H9 (cell line): ENCODE data around the gene SPTAN1. TPM values are rescaled to one million over a fixed set of nuclear protein-coding genes. Genes with fewer than 3 reads are reported as not detected.

Experiments
- DNase-seq: peaks from one replicate; pipeline ENCODE4 v3.0.0-alpha.2; 2017
- H2AFZ ChIP-seq: one replicate; pipeline ENCODE4 v1.6.1; 2013; ENCODE audit warnings: mild to moderate bottlenecking, low read length, control low read depth, moderate library complexity
- H2AK5ac ChIP-seq: 2 replicates; pipeline ENCODE4 v1.6.1; 2013; ENCODE audit warnings: low read length, control low read depth, mixed read lengths; ENCODE audit not compliant: insufficient read length
- H2BK120ac ChIP-seq: one replicate; pipeline ENCODE4 v1.6.1; 2013; ENCODE audit warnings: low read depth, mild to moderate bottlenecking, low read length, control low read depth, inconsistent platforms; ENCODE audit not compliant: poor library complexity, severe bottlenecking
- H2BK12ac ChIP-seq: 2 replicates; pipeline ENCODE4 v1.6.1; 2013; ENCODE audit warnings: low read length, control low read depth, mixed read lengths, low read depth; ENCODE audit not compliant: insufficient read length
- H2BK15ac ChIP-seq: 2 replicates; pipeline ENCODE4 v1.6.1; 2013; ENCODE audit warnings: low read depth, low read length, control low read depth
- H2BK20ac ChIP-seq: one replicate; pipeline ENCODE4 v1.6.1; 2013; ENCODE audit warnings: low read depth, mild to moderate bottlenecking, low read length, control low read depth, inconsistent platforms; ENCODE audit not compliant: poor library complexity, severe bottlenecking
- H2BK5ac ChIP-seq: 2 replicates; pipeline ENCODE4 v1.6.1; 2013; ENCODE audit warnings: low read length, control low read depth, mixed read lengths; ENCODE audit not compliant: insufficient read length
- H3K14ac ChIP-seq: 2 replicates; pipeline ENCODE4 v1.6.1; 2013; ENCODE audit warnings: low read length, control low read depth; ENCODE audit not compliant: insufficient read depth
- H3K18ac ChIP-seq: 2 replicates; pipeline ENCODE4 v1.6.1; 2013; ENCODE audit warnings: low read depth, mild to moderate bottlenecking, mixed read lengths, low read length, control low read depth; ENCODE audit not compliant: insufficient read length
- H3K23ac ChIP-seq: 2 replicates; pipeline ENCODE4 v1.6.1; 2013; ENCODE audit warnings: low read length, control low read depth, mixed read lengths, low read depth; ENCODE audit not compliant: insufficient read length
- H3K23me2 ChIP-seq: 2 replicates; pipeline ENCODE4 v1.6.1; 2013; ENCODE audit warnings: low read depth, mild to moderate bottlenecking, mixed read lengths, low read length, control low read depth; ENCODE audit not compliant: insufficient read length, poor library complexity, severe bottlenecking
- H3K27ac ChIP-seq: 2 replicates; pipeline ENCODE4 v1.5.1; 2013; ENCODE audit warnings: low read length, control low read depth, mixed read lengths, low read depth; ENCODE audit not compliant: insufficient read length
- H3K27me3 ChIP-seq: 2 replicates; pipeline ENCODE4 v1.6.1; 2013; ENCODE audit warnings: low read length, control low read depth, inconsistent platforms; ENCODE audit not compliant: insufficient read depth
- H3K4ac ChIP-seq: 2 replicates; pipeline ENCODE4 v1.6.1; 2013; ENCODE audit warnings: low read depth, mild to moderate bottlenecking, control low read depth, inconsistent platforms, low read length, moderate library complexity
- H3K4me1 ChIP-seq: 2 replicates; pipeline ENCODE4 v1.6.1; 2013; ENCODE audit warnings: low read length, control low read depth, inconsistent platforms; ENCODE audit not compliant: insufficient read depth
- H3K4me2 ChIP-seq: 2 replicates; pipeline ENCODE4 v1.6.1; 2013; ENCODE audit warnings: low read length, control low read depth, mixed read lengths; ENCODE audit not compliant: insufficient read length, insufficient read depth
- H3K56ac ChIP-seq: 2 replicates; pipeline ENCODE4 v1.6.1; 2013; ENCODE audit warnings: low read depth, mild to moderate bottlenecking, mixed read lengths, low read length, control low read depth; ENCODE audit not compliant: insufficient read length
- H3K79me1 ChIP-seq: 2 replicates; pipeline ENCODE4 v1.6.1; 2013; ENCODE audit warnings: low read depth, mild to moderate bottlenecking, moderate library complexity, low read length, control low read depth, inconsistent platforms; ENCODE audit not compliant: insufficient read depth, poor library complexity, severe bottlenecking
- H3K79me2 ChIP-seq: 2 replicates; pipeline ENCODE4 v1.6.1; 2013; ENCODE audit warnings: low read length, control low read depth, inconsistent platforms; ENCODE audit not compliant: insufficient read depth
- H3K9ac ChIP-seq: 2 replicates; pipeline ENCODE4 v1.6.1; 2013; ENCODE audit warnings: low read length, control low read depth, mixed read lengths; ENCODE audit not compliant: insufficient read length; ENCODE audit errors: extremely low read depth
- H3K9me3 ChIP-seq: one replicate; pipeline ENCODE4 v1.6.1; 2013; ENCODE audit warnings: low read depth, low read length, inconsistent platforms; ENCODE audit not compliant: control insufficient read depth
- H3T11ph ChIP-seq: one replicate; pipeline ENCODE4 v1.6.1; 2013; ENCODE audit warnings: mild to moderate bottlenecking, low read length, control low read depth, inconsistent platforms
- H4K20me1 ChIP-seq: one replicate; pipeline ENCODE4 v1.6.1; 2013; ENCODE audit not compliant: control insufficient read depth, insufficient read length, insufficient read depth
- H4K5ac ChIP-seq: 2 replicates; pipeline ENCODE4 v1.6.1; 2013; ENCODE audit warnings: low read depth, mild to moderate bottlenecking, mixed read lengths, low read length, control low read depth; ENCODE audit not compliant: insufficient read length
- H4K8ac ChIP-seq: replicated peaks from 2 replicates; pipeline ENCODE4 v1.6.1; 2013; ENCODE audit warnings: low read length, control low read depth, mixed read lengths, low read depth; ENCODE audit not compliant: insufficient read length
- H4K91ac ChIP-seq: 2 replicates; pipeline ENCODE4 v1.6.1; 2013; ENCODE audit warnings: low read depth, mild to moderate bottlenecking, moderate library complexity, mixed read lengths, low read length, control low read depth; ENCODE audit not compliant: insufficient read length
- H3K27ac Mint-ChIP-seq, 3 experiments: 2 replicates in 2 of 3; 3 replicates in 1 of 3; pipeline ENCODE4 v1.8.0; 2020 to 2021; ENCODE audit warnings: mixed read lengths in 3 of 3, mild to moderate bottlenecking in 1 of 3, moderate library complexity in 1 of 3
- H3K27me3 Mint-ChIP-seq: 2 replicates; pipeline ENCODE4 v1.8.0; 2021; ENCODE audit warnings: low read depth, mild to moderate bottlenecking, moderate library complexity, mixed read lengths
- H3K36me3 Mint-ChIP-seq, 3 experiments: 2 replicates in 2 of 3; 3 replicates in 1 of 3; pipeline ENCODE4 v1.8.0; 2020 to 2021; ENCODE audit warnings: low read depth in 3 of 3, mixed read lengths in 3 of 3; ENCODE audit not compliant: insufficient read depth in 1 of 3
- H3K4me1 Mint-ChIP-seq, 2 experiments: 2 replicates each; pipeline ENCODE4 v1.8.0; 2020; ENCODE audit warnings: mixed read lengths in 2 of 2
- H3K4me3 Mint-ChIP-seq, 2 experiments: 2 replicates in 1 of 2; 3 replicates in 1 of 2; pipeline ENCODE4 v1.8.0; 2020 to 2021; ENCODE audit warnings: mild to moderate bottlenecking in 2 of 2, mixed read lengths in 2 of 2, moderate library complexity in 1 of 2
- H3K9me3 Mint-ChIP-seq, 2 experiments: 2 replicates in 1 of 2; 3 replicates in 1 of 2; pipeline ENCODE4 v1.8.0; 2020; ENCODE audit warnings: mild to moderate bottlenecking in 2 of 2, mixed read lengths in 2 of 2, moderate library complexity in 1 of 2
- WGBS: extraction: QIAGEN DNeasy Blood & Tissue Kit; methylation state at CpG from one replicate; pipeline ENCODE4 v1.1.7; 2013; ENCODE audit warnings: missing lambda C conversion rate, low lambda C conversion rate, mixed read lengths; ENCODE audit not compliant: insufficient read length; ENCODE audit errors: extremely low coverage; 5-methylcytosine and 5-hydroxymethylcytosine counted together
- total RNA-seq: library from RNA; stranded (reverse); gene quantifications from 2 replicates; pipeline ENCODE4 v1.2.1, GENCODE V29; 2021
- TF ChIP-seq, protein P1 (sequence below): fragments of 200-600 bp; sonication (generic); conservative IDR thresholded peaks from 3 replicates; pipeline ENCODE4 v1.8.0; 2021; ENCODE audit warnings: antibody characterized with exemption, mild to moderate bottlenecking

SPTAN1 gene
- total RNA-seq, 1 experiment from 2014 or later, result 213 TPM

DNA sequence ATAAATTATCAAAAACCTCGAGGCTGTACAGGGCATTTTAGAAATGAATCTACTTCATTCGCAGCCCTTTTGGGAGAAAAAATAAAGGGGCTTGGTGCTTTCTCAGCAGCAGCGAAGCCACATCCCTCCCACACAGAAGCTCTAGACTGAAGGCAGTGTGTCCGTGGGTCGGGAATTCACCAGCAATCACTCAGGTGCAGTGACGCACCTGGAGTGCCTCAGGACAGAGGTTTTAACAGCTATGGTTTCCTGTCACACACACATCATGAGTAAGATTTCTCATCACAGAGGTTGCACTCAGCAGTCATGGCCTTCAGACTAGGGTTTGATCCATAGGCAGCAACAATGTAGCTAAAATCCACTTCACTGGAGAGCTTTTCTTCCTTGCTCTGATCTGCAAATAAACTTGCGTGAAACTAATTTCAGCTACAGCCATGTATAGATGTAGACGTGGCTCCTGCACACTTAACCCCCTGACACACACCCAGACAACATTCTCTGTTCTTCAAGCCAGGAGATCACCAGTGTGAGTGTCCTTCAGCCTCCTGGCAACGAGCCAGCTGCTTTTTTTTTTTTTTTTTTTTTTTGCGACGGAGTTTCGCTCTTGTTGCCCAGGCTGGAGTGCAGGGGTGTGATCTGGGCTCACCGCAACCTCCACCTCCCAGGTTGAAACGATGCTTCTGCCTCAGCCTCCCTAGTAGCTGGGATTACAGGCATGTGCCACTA, 69.5 kb downstream of the SPTAN1 start:
- no peak overlapping the region for H3K18ac ChIP-seq
- no peak for DNase-seq
- no peak overlapping the region for H3K4ac ChIP-seq
- Mint-ChIP-seq H3K4me3 (no peak overlapping the region), H3K27ac (no peak overlapping the region; a peak in 1 of 7 replicates), H3K36me3 (peaks cover 42 to 89% (median 78%) of the 10 kb centered on the region in 3 experiments), H3K27me3 (no peaks in the 10 kb centered on the region), H3K4me1 (no peaks in the 10 kb centered on the region), H3K9me3 (no peaks in the 10 kb centered on the region)
- no peak overlapping the region for H2BK5ac ChIP-seq
- no peak overlapping the region for H4K5ac ChIP-seq
- no peak overlapping the region for H3K4me2 ChIP-seq
- H2BK120ac ChIP-seq, result no peak overlapping the region
- no peak overlapping the region for H4K91ac ChIP-seq
- H2AK5ac ChIP-seq, result no peak overlapping the region
- H3K79me2 ChIP-seq, result no peaks in the 10 kb centered on the region
- H3K9me3 ChIP-seq, result no peaks in the 10 kb centered on the region
- no CpG with 5 or more reads among the region's 14 CpGs for WGBS
- H3T11ph ChIP-seq, result no peak overlapping the region
- H3K23ac ChIP-seq, result no peak overlapping the region
- no peak overlapping the region for H2BK12ac ChIP-seq
- no peak overlapping the region for H3K27ac ChIP-seq
- H4K20me1 ChIP-seq, result no peaks in the 10 kb centered on the region
- H3K27me3 ChIP-seq, result no peaks in the 10 kb centered on the region
- H3K79me1 ChIP-seq, result no peaks in the 10 kb centered on the region
- H3K23me2 ChIP-seq, result no peaks in the 10 kb centered on the region
- no peaks in the 10 kb centered on the region for H3K4me1 ChIP-seq
- no peak overlapping the region for H3K9ac ChIP-seq
- H3K14ac ChIP-seq, result no peak overlapping the region
- no peak overlapping the region for H3K56ac ChIP-seq
- no peak overlapping the region for H2AFZ ChIP-seq
- H4K8ac ChIP-seq, result no peak overlapping the region
- no peak overlapping the region for H2BK15ac ChIP-seq
- TF ChIP-seq, protein P1, sequence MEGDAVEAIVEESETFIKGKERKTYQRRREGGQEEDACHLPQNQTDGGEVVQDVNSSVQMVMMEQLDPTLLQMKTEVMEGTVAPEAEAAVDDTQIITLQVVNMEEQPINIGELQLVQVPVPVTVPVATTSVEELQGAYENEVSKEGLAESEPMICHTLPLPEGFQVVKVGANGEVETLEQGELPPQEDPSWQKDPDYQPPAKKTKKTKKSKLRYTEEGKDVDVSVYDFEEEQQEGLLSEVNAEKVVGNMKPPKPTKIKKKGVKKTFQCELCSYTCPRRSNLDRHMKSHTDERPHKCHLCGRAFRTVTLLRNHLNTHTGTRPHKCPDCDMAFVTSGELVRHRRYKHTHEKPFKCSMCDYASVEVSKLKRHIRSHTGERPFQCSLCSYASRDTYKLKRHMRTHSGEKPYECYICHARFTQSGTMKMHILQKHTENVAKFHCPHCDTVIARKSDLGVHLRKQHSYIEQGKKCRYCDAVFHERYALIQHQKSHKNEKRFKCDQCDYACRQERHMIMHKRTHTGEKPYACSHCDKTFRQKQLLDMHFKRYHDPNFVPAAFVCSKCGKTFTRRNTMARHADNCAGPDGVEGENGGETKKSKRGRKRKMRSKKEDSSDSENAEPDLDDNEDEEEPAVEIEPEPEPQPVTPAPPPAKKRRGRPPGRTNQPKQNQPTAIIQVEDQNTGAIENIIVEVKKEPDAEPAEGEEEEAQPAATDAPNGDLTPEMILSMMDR, result no peak
- H2BK20ac ChIP-seq, result no peak overlapping the region
